ENCODE measurements around the gene GGT5. TPM values are rescaled to one million over a fixed set of nuclear protein-coding genes. Genes with fewer than 3 reads are reported as not detected.

GGT5 gene
- total RNA-seq, 6 experiments from 2014 or later: 8.5 to 34.7 (median 22.0) TPM

- Histone ChIP-seq H3K27ac (no peak overlapping the region), H3K4me1 (peaks cover 0 to 4% (median 0%) of the 10 kb centered on the region in 4 donors), H3K9me3 (no peaks in the 10 kb centered on the region), H3K27me3 (no peaks in the 10 kb centered on the region), H3K4me3 (no peak overlapping the region), H3K36me3 (peaks cover 0 to 17% (median 3%) of the 10 kb centered on the region in 4 donors)
- intact Hi-C loops (cut with DNase I): no loop called here
- TF ChIP-seq POLR2A (IDR thresholded peaks at IDR 0.05) (no peak), CTCF (IDR thresholded peaks at IDR 0.05) (no peak)
- ATAC-seq (no peak), DNase-seq (no peak)
- no CpG with 5 or more reads among the region's 10 CpGs for WGBS (ENCODE audit: insufficient coverage, low coverage, low lambda C conversion rate, missing lambda C conversion rate)
Observed at GRCh38 chr22:24176630-24177029, 68.3 kb downstream of the GGT5 start.

GRCh38 chr22:24176040-24176439 lies 68.8 kb downstream of the GGT5 start:
- Histone ChIP-seq H3K36me3 (peaks cover 0 to 21% (median 3%) of the 10 kb centered on the region in 4 donors), H3K27ac (no peak overlapping the region), H3K4me1 (no peaks in the 10 kb centered on the region), H3K9me3 (no peaks in the 10 kb centered on the region), H3K4me3 (no peak overlapping the region), H3K27me3 (no peaks in the 10 kb centered on the region)
- 93% methylated on average over 5 of the region's 11 CpGs for WGBS (ENCODE audit: insufficient coverage, low coverage, low lambda C conversion rate, missing lambda C conversion rate)
- ATAC-seq (no peak), DNase-seq (no peak)
- intact Hi-C loops (cut with DNase I): no loop called here
- TF ChIP-seq CTCF (IDR thresholded peaks at IDR 0.05): no peak
- no peak for TF ChIP-seq POLR2A (IDR thresholded peaks at IDR 0.05)

GRCh38 chr22:24175160-24175808 lies 69.6 kb downstream of the GGT5 start:
- DNase-seq (peak; percentile 84), ATAC-seq (peak; percentile 83 to 91 (median 88))
- peaks cover 0 to 21% (median 3%) of the 10 kb centered on the region in 4 donors for H3K36me3 ChIP-seq
- no peak overlapping the region for H3K4me3 ChIP-seq
- no peaks in the 10 kb centered on the region for H3K9me3 ChIP-seq
- intact Hi-C loops (cut with DNase I): no loop called here
- H3K27me3 ChIP-seq: no peaks in the 10 kb centered on the region
- H3K4me1 ChIP-seq: no peaks in the 10 kb centered on the region
- TF ChIP-seq POLR2A (IDR thresholded peaks at IDR 0.05) (no peak), CTCF (IDR thresholded peaks at IDR 0.05) (peak; percentile 81 to 88 (median 82))
- H3K27ac ChIP-seq: no peak overlapping the region
- 80% methylated on average over 1 of the region's 11 CpGs for WGBS (ENCODE audit: insufficient coverage, low coverage, low lambda C conversion rate, missing lambda C conversion rate)

- 100% methylated on average over 1 of the region's 12 CpGs for WGBS (ENCODE audit: insufficient coverage, low coverage, low lambda C conversion rate, missing lambda C conversion rate)
- Histone ChIP-seq H3K36me3 (peaks cover 0 to 26% (median 7%) of the 10 kb centered on the region in 4 donors), H3K9me3 (no peaks in the 10 kb centered on the region), H3K27me3 (no peaks in the 10 kb centered on the region), H3K4me3 (no peak overlapping the region), H3K27ac (no peak overlapping the region), H3K4me1 (no peaks in the 10 kb centered on the region)
- DNase-seq (no peak), ATAC-seq (no peak)
- TF ChIP-seq POLR2A (IDR thresholded peaks at IDR 0.05) (no peak), CTCF (IDR thresholded peaks at IDR 0.05) (no peak)
- intact Hi-C loops (cut with DNase I): no loop called here
Observed at GRCh38 chr22:24171822-24172221, 73.1 kb downstream of the GGT5 start.

Data from right lobe of liver (tissue), 6 donors.